Suprapubic skin (tissue), 4 donors: ENCODE measurements around the gene GGCX.

Experiments
- EP300 ChIP-seq: sonication (generic); formaldehyde crosslinking; IDR thresholded peaks from one replicate; pipeline ENCODE4 v1.6.1; 2017; ENCODE audit warnings: antibody characterized with exemption
- POLR2A ChIP-seq, 2 donors: fragments of 450-650 bp; IDR thresholded peaks; one replicate each; pipeline ENCODE4 v1.6.1; 2017; ENCODE audit warnings: antibody characterized with exemption in 2 of 2, mild to moderate bottlenecking in 2 of 2, moderate library complexity in 2 of 2
- POLR2AphosphoS5 ChIP-seq, 3 donors: sonication (generic); formaldehyde crosslinking; IDR thresholded peaks; one replicate each; pipeline ENCODE4 v1.6.1; 2017; ENCODE audit warnings: antibody characterized with exemption in 3 of 3
- TF ChIP-seq, protein P1 (sequence below), 2 donors: fragments of 200-600 bp in 1 of 2; fragments of 450-650 bp in 1 of 2; sonication (generic) in 1 of 2; IDR thresholded peaks; one replicate each; pipeline ENCODE4 v1.5.1; 2016 to 2019; ENCODE audit warnings: antibody characterized with exemption in 2 of 2, mild to moderate bottlenecking in 1 of 2, moderate library complexity in 1 of 2

DNA sequence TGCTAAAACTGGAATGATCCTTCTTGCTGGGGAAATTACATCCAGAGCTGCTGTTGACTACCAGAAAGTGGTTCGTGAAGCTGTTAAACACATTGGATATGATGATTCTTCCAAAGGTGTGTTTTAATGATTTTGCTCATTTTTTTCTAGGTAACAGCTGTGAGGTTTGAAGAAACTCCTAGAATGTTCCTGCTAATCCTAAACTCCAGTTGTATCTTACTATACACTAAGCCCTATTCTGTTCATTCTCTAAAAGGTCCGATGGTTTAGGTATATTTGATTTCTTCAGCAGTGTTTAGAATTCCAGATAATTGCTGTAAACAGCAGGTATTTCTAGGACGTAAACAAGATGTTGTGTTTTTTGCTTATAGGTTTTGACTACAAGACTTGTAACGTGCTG, 20.0 kb downstream of the GGCX start:
- TF ChIP-seq POLR2A (IDR thresholded peaks at IDR 0.05) = no peak
- TF ChIP-seq, protein P1, sequence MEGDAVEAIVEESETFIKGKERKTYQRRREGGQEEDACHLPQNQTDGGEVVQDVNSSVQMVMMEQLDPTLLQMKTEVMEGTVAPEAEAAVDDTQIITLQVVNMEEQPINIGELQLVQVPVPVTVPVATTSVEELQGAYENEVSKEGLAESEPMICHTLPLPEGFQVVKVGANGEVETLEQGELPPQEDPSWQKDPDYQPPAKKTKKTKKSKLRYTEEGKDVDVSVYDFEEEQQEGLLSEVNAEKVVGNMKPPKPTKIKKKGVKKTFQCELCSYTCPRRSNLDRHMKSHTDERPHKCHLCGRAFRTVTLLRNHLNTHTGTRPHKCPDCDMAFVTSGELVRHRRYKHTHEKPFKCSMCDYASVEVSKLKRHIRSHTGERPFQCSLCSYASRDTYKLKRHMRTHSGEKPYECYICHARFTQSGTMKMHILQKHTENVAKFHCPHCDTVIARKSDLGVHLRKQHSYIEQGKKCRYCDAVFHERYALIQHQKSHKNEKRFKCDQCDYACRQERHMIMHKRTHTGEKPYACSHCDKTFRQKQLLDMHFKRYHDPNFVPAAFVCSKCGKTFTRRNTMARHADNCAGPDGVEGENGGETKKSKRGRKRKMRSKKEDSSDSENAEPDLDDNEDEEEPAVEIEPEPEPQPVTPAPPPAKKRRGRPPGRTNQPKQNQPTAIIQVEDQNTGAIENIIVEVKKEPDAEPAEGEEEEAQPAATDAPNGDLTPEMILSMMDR (IDR thresholded peaks at IDR 0.05) = no peak
- no peak for TF ChIP-seq POLR2AphosphoS5 (IDR thresholded peaks at IDR 0.05)
- TF ChIP-seq EP300 = no peak
